Endothelial cell of umbilical vein (primary cell): ENCODE results near the gene PIK3CB. TPM values are rescaled to one million over a fixed set of nuclear protein-coding genes. Genes with fewer than 3 reads are reported as not detected.

ENCODE experiments used
- BruUV-seq: library from RNA; stranded (reverse); fragments of 400-500 nt; replicated peaks from 2 replicates; lab custom pipeline; 2021; lab: Mats Ljungman, UMichigan
- CTCF ChIA-PET: fragments of 300-600, 350-600 bp; sonication (Branson Sonifier 250); formaldehyde crosslinking; loops from one replicate; lab custom pipeline; 2021; ENCODE audit warnings: antibody characterized with exemption, inconsistent platforms; lab: Charles Lee
- POLR2A ChIA-PET: fragments of 300-600, 350-600 bp; sonication (Branson Sonifier 250); formaldehyde crosslinking; loops from one replicate; lab custom pipeline; 2021; ENCODE audit warnings: antibody characterized with exemption, inconsistent platforms; lab: Charles Lee
- DNase-seq: peaks from one replicate; pipeline ENCODE4 v3.0.0-alpha.2; 2011; ENCODE audit warnings: low read depth, low spot score
- FAIRE-seq: peaks from 2 replicates; lab custom pipeline; 2011; peaks lifted over from hg19 to GRCh38; lab: Jason Lieb, UNC
- H2AFZ ChIP-seq: 2 replicates; pipeline ENCODE4 v1.6.0; 2012; ENCODE audit warnings: low read depth, low read length, control low read depth, inconsistent platforms
- H3K27ac ChIP-seq: 2 replicates; pipeline ENCODE4 v1.5.1; 2011; ENCODE audit warnings: low read depth, mild to moderate bottlenecking, control low read depth, low read length, moderate library complexity; ENCODE audit not compliant: insufficient read depth
- H3K27me3 ChIP-seq, 2 experiments: 2 replicates each; pipeline versions ENCODE4 v1.6.0 to v1.6.1; 2011; ENCODE audit warnings: low read length in 2 of 2, mixed read lengths in 1 of 2; ENCODE audit not compliant: control insufficient read depth in 2 of 2, insufficient read depth in 2 of 2
- H3K36me3 ChIP-seq, 2 experiments: 2 replicates in 1 of 2; 3 replicates in 1 of 2; pipeline ENCODE4 v1.5.1; 2011; ENCODE audit warnings: low read length in 2 of 2, mild to moderate bottlenecking in 1 of 2, moderate library complexity in 1 of 2; ENCODE audit not compliant: control insufficient read depth in 2 of 2, insufficient read depth in 2 of 2; ENCODE audit errors: extremely low read depth in 1 of 2
- H3K4me1 ChIP-seq: 3 replicates; pipeline ENCODE4 v1.5.1; 2011; ENCODE audit warnings: mild to moderate bottlenecking, low read length; ENCODE audit not compliant: control insufficient read depth, insufficient read depth; ENCODE audit errors: extremely low read depth
- H3K4me2 ChIP-seq: 2 replicates; pipeline ENCODE4 v1.6.1; 2011; ENCODE audit warnings: low read length, control low read depth, mixed read lengths; ENCODE audit not compliant: insufficient read depth
- H3K4me3 ChIP-seq, 3 experiments: fragments of 200-600 bp in 1 of 3; sonication (generic), shearing (Covaris generic) in 1 of 3; replicated peaks in 1 of 3; 2 replicates each; pipeline ENCODE4 v1.5.1; 2011 to 2016; ENCODE audit warnings: control low read depth in 3 of 3, low read length in 3 of 3, mild to moderate bottlenecking in 2 of 3, inconsistent platforms in 1 of 3, low read depth in 1 of 3, moderate library complexity in 1 of 3; ENCODE audit not compliant: insufficient read depth in 1 of 3
- H3K79me2 ChIP-seq: 2 replicates; pipeline ENCODE4 v1.6.0; 2012; ENCODE audit warnings: low read length, inconsistent platforms; ENCODE audit not compliant: control insufficient read depth, insufficient read depth
- H3K9ac ChIP-seq: replicated peaks from 2 replicates; pipeline ENCODE3; 2011; ENCODE audit warnings: low read length, control low read depth; ENCODE audit not compliant: insufficient read depth; ENCODE audit errors: extremely low read depth
- H3K9me1 ChIP-seq: replicated peaks from 3 replicates; pipeline ENCODE4 v1.6.0; 2011; ENCODE audit warnings: mild to moderate bottlenecking, low read length; ENCODE audit not compliant: control insufficient read depth, insufficient read depth; ENCODE audit errors: extremely low read depth
- H3K9me3 ChIP-seq: replicated peaks from 2 replicates; pipeline ENCODE4 v1.5.1; 2012; ENCODE audit warnings: low read length, inconsistent platforms; ENCODE audit not compliant: control insufficient read depth, insufficient read depth
- H4K20me1 ChIP-seq: replicated peaks from 2 replicates; pipeline ENCODE3; 2011; ENCODE audit warnings: mild to moderate bottlenecking, low read length; ENCODE audit not compliant: control insufficient read depth, insufficient read depth; ENCODE audit errors: extremely low read depth
- EZH2 ChIP-seq: IDR thresholded peaks from 2 replicates; pipeline ENCODE4 v1.6.1; 2012; ENCODE audit warnings: borderline replicate concordance, low read depth, mild to moderate bottlenecking, moderate library complexity, low read length, inconsistent platforms; ENCODE audit not compliant: severe bottlenecking
- FOS ChIP-seq: IDR thresholded peaks from 2 replicates; pipeline ENCODE4 v1.6.1; 2011; ENCODE audit warnings: mild to moderate bottlenecking, low read length, moderate library complexity, borderline replicate concordance; ENCODE audit not compliant: insufficient read depth
- GATA2 ChIP-seq: IDR thresholded peaks from 2 replicates; pipeline ENCODE4 v1.7.0; 2011; ENCODE audit warnings: low read depth, mild to moderate bottlenecking, moderate library complexity, mixed read lengths, low read length; ENCODE audit not compliant: insufficient read length, insufficient read depth
- JUN ChIP-seq: IDR thresholded peaks from 2 replicates; pipeline ENCODE4 v1.6.1; 2011; ENCODE audit warnings: borderline replicate concordance, low read depth; ENCODE audit not compliant: insufficient read length, insufficient read depth
- MYC ChIP-seq: IDR thresholded peaks from one replicate; pipeline ENCODE4 v1.6.1; 2011; ENCODE audit warnings: mild to moderate bottlenecking, low read depth, low read length
- POLR2A ChIP-seq: IDR thresholded peaks from 2 replicates; pipeline ENCODE4 v1.6.1; 2012; ENCODE audit warnings: low read depth, mild to moderate bottlenecking, control low read depth, low read length
- POLR2AphosphoS5 ChIP-seq: IDR thresholded peaks from 2 replicates; pipeline ENCODE4 v1.6.1; 2012; ENCODE audit warnings: low read depth, mild to moderate bottlenecking, control low read depth, low read length, moderate library complexity; ENCODE audit not compliant: insufficient read depth
- dilution Hi-C: fragments of 300-500 bp; cut with MboI; formaldehyde crosslinking; loops from one replicate; pipeline ENCODE4 v1.15.0; 2019; ENCODE audit warnings: low sequenced_read_pairs; ENCODE audit not compliant: extremely low pct_ligation_motif_present
- intact Hi-C: fragments of 100-400 bp; cut with micrococcal nuclease; formaldehyde crosslinking; loops from one replicate; pipeline ENCODE4 v1.10.0; 2022
- polyA plus RNA-seq, 4 experiments: library from polyadenylated mRNA; depleted of rRNA in 3 of 4; stranded (reverse) in 3 of 4; unstranded in 1 of 4; fragments of >200 nt; gene quantifications; 2 replicates each; pipeline versions ENCODE4 v1.2.1 to v1.2.3, GENCODE V29; 2011 to 2012; ENCODE audit warnings: missing spikeins in 1 of 4
- total RNA-seq: library from RNA; stranded (reverse); gene quantifications from 2 replicates; pipeline ENCODE4 v1.2.3, GENCODE V29; 2021
- TF ChIP-seq, protein P1 (sequence below): IDR thresholded peaks from 2 replicates; pipeline ENCODE4 v1.6.1; 2011; ENCODE audit not compliant: insufficient read depth, insufficient read length
- TF ChIP-seq, protein P2 (sequence below), 2 donors: IDR thresholded peaks; 1 replicate in 1 of 2; 2 replicates in 1 of 2; pipeline ENCODE4 v1.5.1; 2011; ENCODE audit warnings: low read length in 2 of 2, mild to moderate bottlenecking in 2 of 2, moderate library complexity in 2 of 2, control low read depth in 1 of 2, inconsistent platforms in 1 of 2, low read depth in 1 of 2; ENCODE audit not compliant: insufficient read depth in 1 of 2; ENCODE audit errors: extremely low read depth in 1 of 2

Gene PIK3CB
- total and polyA plus RNA-seq, 2 donors (not counting 3 experiments of a cell fraction or from before 2014, with no cell fraction given) = 9.0 to 29.8 TPM

- no TSS peak for BruUV-seq
- Histone ChIP-seq H3K9me1 (no peaks in the 10 kb centered on the region), H3K4me2 (no peak overlapping the region), H3K79me2 (no peaks in the 10 kb centered on the region), H3K4me3 (no peak overlapping the region), H3K9ac (no peak overlapping the region), H3K27ac (no peak overlapping the region), H3K27me3 (no peaks in the 10 kb centered on the region), H3K9me3 (no peaks in the 10 kb centered on the region), H4K20me1 (no peaks in the 10 kb centered on the region), H2AFZ (no peak overlapping the region), H3K36me3 (no peaks in the 10 kb centered on the region), H3K4me1 (peaks cover 2% of the 10 kb centered on the region)
- ChIA-PET POLR2A (no interaction called here), CTCF (no interaction called here)
- DNase-seq (peak; percentile 24), FAIRE-seq (peak; percentile 15)
- TF ChIP-seq, protein P1, sequence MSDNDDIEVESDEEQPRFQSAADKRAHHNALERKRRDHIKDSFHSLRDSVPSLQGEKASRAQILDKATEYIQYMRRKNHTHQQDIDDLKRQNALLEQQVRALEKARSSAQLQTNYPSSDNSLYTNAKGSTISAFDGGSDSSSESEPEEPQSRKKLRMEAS = no peak
- TF ChIP-seq JUN (no peak), EZH2 (no peak), MYC (no peak), FOS (no peak), GATA2 (no peak), POLR2AphosphoS5 (no peak), POLR2A (no peak)
- TF ChIP-seq, protein P2, sequence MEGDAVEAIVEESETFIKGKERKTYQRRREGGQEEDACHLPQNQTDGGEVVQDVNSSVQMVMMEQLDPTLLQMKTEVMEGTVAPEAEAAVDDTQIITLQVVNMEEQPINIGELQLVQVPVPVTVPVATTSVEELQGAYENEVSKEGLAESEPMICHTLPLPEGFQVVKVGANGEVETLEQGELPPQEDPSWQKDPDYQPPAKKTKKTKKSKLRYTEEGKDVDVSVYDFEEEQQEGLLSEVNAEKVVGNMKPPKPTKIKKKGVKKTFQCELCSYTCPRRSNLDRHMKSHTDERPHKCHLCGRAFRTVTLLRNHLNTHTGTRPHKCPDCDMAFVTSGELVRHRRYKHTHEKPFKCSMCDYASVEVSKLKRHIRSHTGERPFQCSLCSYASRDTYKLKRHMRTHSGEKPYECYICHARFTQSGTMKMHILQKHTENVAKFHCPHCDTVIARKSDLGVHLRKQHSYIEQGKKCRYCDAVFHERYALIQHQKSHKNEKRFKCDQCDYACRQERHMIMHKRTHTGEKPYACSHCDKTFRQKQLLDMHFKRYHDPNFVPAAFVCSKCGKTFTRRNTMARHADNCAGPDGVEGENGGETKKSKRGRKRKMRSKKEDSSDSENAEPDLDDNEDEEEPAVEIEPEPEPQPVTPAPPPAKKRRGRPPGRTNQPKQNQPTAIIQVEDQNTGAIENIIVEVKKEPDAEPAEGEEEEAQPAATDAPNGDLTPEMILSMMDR (IDR thresholded peaks at IDR 0.05; ENCODE audit: extremely low read depth in 1 of 2, insufficient read depth in 1 of 2, low read depth in 1 of 2, low read length in 2 of 2) = no peak
- intact Hi-C loops (no loop called here), dilution Hi-C loops (no loop called here)
These were observed 109.6 kb downstream of the PIK3CB start for GRCh38 chr3:138725116-138725515.
